CD4-positive, alpha-beta memory T cell (primary cell): Measurements from ENCODE around the gene PSME4. TPM values are rescaled to one million over a fixed set of nuclear protein-coding genes. Genes with fewer than 3 reads are reported as not detected.
"Not testable (repeated sequence)": the region's sequence is repeated elsewhere in the genome, so short reads cannot be mapped to it uniquely, and the experiment has no call there.

Experiments
- CTCF ChIA-PET: fragments of 350-600 bp; sonication (Branson Sonifier 250); formaldehyde crosslinking; loops from one replicate; lab custom pipeline; 2021; ENCODE audit warnings: inconsistent platforms; ENCODE audit not compliant: partially characterized antibody; lab: Charles Lee
- POLR2A ChIA-PET: fragments of 350-600 bp; sonication (Branson Sonifier 250); formaldehyde crosslinking; loops from one replicate; lab custom pipeline; 2021; ENCODE audit not compliant: partially characterized antibody; lab: Charles Lee
- DNase-seq, 5 donors: peaks; one replicate each; pipeline versions ENCODE4 v3.0.0 to v3.0.0-alpha.2; 2020 to 2022; ENCODE audit warnings: mixed read lengths in 1 of 5
- H3K27ac ChIP-seq: one replicate; pipeline ENCODE4 v1.7.0; 2013; ENCODE audit warnings: low read depth, low read length
- H3K27me3 ChIP-seq: 2 replicates; pipeline ENCODE4 v1.7.0; 2013; ENCODE audit warnings: mild to moderate bottlenecking, low read length, moderate library complexity; ENCODE audit not compliant: insufficient read depth
- H3K36me3 ChIP-seq: 2 replicates; pipeline ENCODE4 v1.7.0; 2013; ENCODE audit warnings: mild to moderate bottlenecking, low read length, moderate library complexity; ENCODE audit not compliant: insufficient read depth
- H3K4me1 ChIP-seq: 2 replicates; pipeline ENCODE4 v1.7.0; 2013; ENCODE audit warnings: mild to moderate bottlenecking, low read length, moderate library complexity; ENCODE audit not compliant: insufficient read depth
- H3K4me3 ChIP-seq, 2 donors: one replicate each; pipeline ENCODE4 v1.7.0; 2013; ENCODE audit warnings: low read length in 2 of 2, mild to moderate bottlenecking in 1 of 2
- H3K9me3 ChIP-seq, 2 donors: one replicate each; pipeline ENCODE4 v1.7.0; 2013; ENCODE audit warnings: low read length in 2 of 2, control low read depth in 1 of 2; ENCODE audit not compliant: control insufficient read depth in 1 of 2
- H3K27ac Mint-ChIP-seq, 7 donors: one replicate each; pipeline ENCODE4 v1.8.0; 2020 to 2021; ENCODE audit warnings: mixed read lengths in 7 of 7, mild to moderate bottlenecking in 6 of 7, inconsistent platforms in 3 of 7, moderate library complexity in 3 of 7
- H3K27me3 Mint-ChIP-seq, 2 donors: one replicate each; pipeline ENCODE4 v1.8.0; 2020 to 2021; ENCODE audit warnings: mixed read lengths in 2 of 2
- H3K36me3 Mint-ChIP-seq, 2 donors: one replicate each; pipeline ENCODE4 v1.8.0; 2020 to 2021; ENCODE audit warnings: mixed read lengths in 2 of 2, inconsistent platforms in 1 of 2, mild to moderate bottlenecking in 1 of 2
- H3K4me1 Mint-ChIP-seq, 4 donors: one replicate each; pipeline ENCODE4 v1.8.0; 2020 to 2021; ENCODE audit warnings: mixed read lengths in 4 of 4, mild to moderate bottlenecking in 1 of 4
- H3K4me3 Mint-ChIP-seq, 8 donors: one replicate each; pipeline ENCODE4 v1.8.0; 2020 to 2021; ENCODE audit warnings: mixed read lengths in 8 of 8, mild to moderate bottlenecking in 7 of 8, moderate library complexity in 6 of 8, inconsistent platforms in 3 of 8
- H3K9me3 Mint-ChIP-seq, 8 donors: one replicate each; pipeline ENCODE4 v1.8.0; 2020 to 2021; ENCODE audit warnings: mixed read lengths in 8 of 8, mild to moderate bottlenecking in 5 of 8, inconsistent platforms in 3 of 8, moderate library complexity in 1 of 8
- intact Hi-C: fragments of 100-400 bp; cut with micrococcal nuclease; formaldehyde crosslinking; loops from one replicate; pipeline ENCODE4 v1.15.1; 2023
- polyA plus RNA-seq, 2 donors: library from polyadenylated mRNA; unstranded; fragments of 300-500 nt; fragmentation: Illumina TruSeq; gene quantifications; one replicate each; pipeline ENCODE4 v1.2.3, GENCODE V29; 2021
- total RNA-seq, 2 experiments: library from RNA; stranded (reverse); gene quantifications; one replicate each; pipeline ENCODE4 v1.2.3, GENCODE V29; 2021

PSME4 gene
- total and polyA plus RNA-seq, 4 experiments from 2014 or later = 2.3 to 49.9 (median 25.0) TPM

DNA sequence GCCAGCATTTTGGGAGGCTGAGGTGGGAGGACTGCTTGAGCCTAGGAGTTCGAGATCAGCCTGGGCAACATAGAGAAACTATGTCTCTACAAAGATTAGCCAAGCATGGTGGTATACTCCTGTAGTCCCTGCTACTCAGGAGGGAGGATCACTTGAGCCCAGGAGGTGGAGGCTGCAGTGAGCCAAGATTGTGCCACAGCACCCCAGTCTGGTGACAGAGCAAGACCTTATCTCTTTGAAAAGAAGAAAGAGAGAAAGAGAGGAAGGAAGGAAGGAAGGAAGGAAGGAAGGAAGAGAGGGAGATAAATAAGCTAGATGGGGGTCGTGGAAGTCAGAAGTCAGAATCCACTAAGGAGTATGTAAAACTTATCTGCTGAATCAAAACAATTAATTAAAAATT is 127.2 kb downstream of the PSME4 start:
- Histone ChIP-seq H3K36me3 (no peaks in the 10 kb centered on the region), H3K4me1 (no peaks in the 10 kb centered on the region), H3K27ac (no peak overlapping the region), H3K9me3 (no peaks in the 10 kb centered on the region), H3K4me3 (no peak overlapping the region), H3K27me3 (no peaks in the 10 kb centered on the region)
- Mint-ChIP-seq H3K9me3 (peaks cover 0 to 3% (median 0%) of the 10 kb centered on the region in 8 donors), H3K36me3 (peaks cover 4 to 14% of the 10 kb centered on the region in 2 donors), H3K27me3 (no peaks in the 10 kb centered on the region), H3K4me3 (no peak overlapping the region), H3K27ac (peak overlapping the region in 2 of 7 donors; percentile 51 to 66), H3K4me1 (peaks cover 5 to 12% (median 8%) of the 10 kb centered on the region in 4 donors)
- no peak for DNase-seq
- ChIA-PET POLR2A (no interaction called here), CTCF (no interaction called here)
- intact Hi-C loops = no loop called here

DNA sequence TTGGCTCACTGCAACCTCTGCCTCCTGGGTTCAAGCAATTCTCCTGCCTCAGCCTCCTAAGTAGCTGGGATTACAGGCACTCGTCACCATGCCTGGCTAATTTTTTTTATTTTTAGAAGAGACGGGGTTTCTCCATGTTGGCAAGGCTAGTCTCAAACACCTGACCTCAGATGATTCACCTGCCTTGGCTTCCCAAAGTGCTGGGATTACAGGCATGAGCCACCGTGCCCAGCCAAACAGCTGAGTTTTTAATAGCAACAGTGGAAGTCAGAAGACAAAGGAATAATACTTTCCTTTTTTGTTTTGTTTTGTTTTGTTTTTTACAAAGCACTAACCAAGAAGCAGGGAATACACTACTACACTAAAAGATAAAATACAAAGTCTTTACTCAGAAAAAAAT is 127.9 kb downstream of the PSME4 start:
- ChIA-PET POLR2A (no interaction called here), CTCF (no interaction called here)
- Histone ChIP-seq H3K9me3 (no peaks in the 10 kb centered on the region), H3K36me3 (no peaks in the 10 kb centered on the region), H3K4me3 (no peak overlapping the region), H3K27ac (no peak overlapping the region), H3K27me3 (no peaks in the 10 kb centered on the region), H3K4me1 (no peaks in the 10 kb centered on the region)
- Mint-ChIP-seq H3K4me3 (no peak overlapping the region), H3K27ac (no peak overlapping the region), H3K27me3 (no peaks in the 10 kb centered on the region), H3K36me3 (peaks cover under 1 to 10% of the 10 kb centered on the region in 2 donors), H3K9me3 (peaks cover 0 to 3% (median 0%) of the 10 kb centered on the region in 8 donors), H3K4me1 (peaks cover 5 to 12% (median 8%) of the 10 kb centered on the region in 4 donors)
- DNase-seq = no peak
- intact Hi-C loops = no loop called here

DNA sequence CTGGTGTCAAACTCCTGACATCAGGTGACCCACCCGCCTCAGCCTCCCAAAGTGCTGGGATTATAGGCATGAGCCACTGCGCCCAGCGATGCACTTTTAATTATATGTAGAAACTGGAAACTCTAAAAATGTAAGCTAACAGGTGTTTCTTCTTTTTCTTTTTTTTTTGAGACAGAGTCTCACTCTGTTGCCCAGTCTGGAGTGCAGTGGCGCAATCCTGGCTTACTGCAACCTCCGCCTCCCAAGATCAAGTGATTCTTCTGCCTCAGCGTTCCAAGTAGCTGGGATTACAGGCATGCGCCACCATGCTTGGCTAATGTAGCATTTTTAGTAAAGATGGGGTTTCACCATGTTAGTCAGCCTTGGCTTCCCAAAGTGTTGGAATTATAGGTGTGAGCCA is 129.1 kb downstream of the PSME4 start:
- DNase-seq, H3K4me3 Mint-ChIP-seq, H3K27me3 ChIP-seq, H3K4me3 ChIP-seq, H3K9me3 ChIP-seq, CTCF ChIA-PET, H3K27ac ChIP-seq, H3K27me3 Mint-ChIP-seq, intact Hi-C loops, H3K9me3 Mint-ChIP-seq, H3K4me1 ChIP-seq, H3K27ac Mint-ChIP-seq, POLR2A ChIA-PET, H3K36me3 ChIP-seq: not testable (repeated sequence)
- H3K4me1 Mint-ChIP-seq = peaks cover 5 to 12% (median 8%) of the 10 kb centered on the region in 4 donors
- H3K36me3 Mint-ChIP-seq = peaks cover 0 to 10% of the 10 kb centered on the region in 2 donors

DNA sequence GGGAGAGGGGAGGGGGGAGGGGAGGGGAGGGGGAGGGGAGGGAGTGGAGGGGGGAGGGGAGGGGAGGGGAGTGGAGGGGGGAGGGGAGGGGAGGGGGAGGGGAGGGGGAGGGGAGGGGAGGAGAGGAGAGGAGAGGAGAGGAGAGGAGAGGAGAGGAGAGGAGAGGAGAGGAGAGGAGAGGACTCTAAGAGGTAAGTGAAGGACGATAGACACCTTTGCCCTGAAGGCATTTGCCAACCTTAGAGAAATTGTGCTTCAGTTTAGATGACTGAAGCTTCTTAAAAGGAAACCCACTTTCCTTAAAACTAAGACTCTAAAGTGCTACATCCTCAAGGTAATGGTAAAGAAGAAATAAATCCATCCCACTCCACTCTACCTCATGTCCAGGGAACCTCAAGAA is 130.2 kb downstream of the PSME4 start:
- peaks cover 0 to 3% (median 0%) of the 10 kb centered on the region in 8 donors for H3K9me3 Mint-ChIP-seq
- H3K4me1 ChIP-seq = no peaks in the 10 kb centered on the region
- ChIA-PET POLR2A (no interaction called here), CTCF (no interaction called here)
- H3K4me3 ChIP-seq = no peak overlapping the region
- no peaks in the 10 kb centered on the region for H3K36me3 ChIP-seq
- no peaks in the 10 kb centered on the region for H3K9me3 ChIP-seq
- DNase-seq = no peak
- peaks cover 0 to 14% of the 10 kb centered on the region in 2 donors for H3K36me3 Mint-ChIP-seq
- no peak overlapping the region for H3K4me3 Mint-ChIP-seq
- H3K27me3 Mint-ChIP-seq = no peaks in the 10 kb centered on the region
- H3K4me1 Mint-ChIP-seq = peaks cover 5 to 12% (median 8%) of the 10 kb centered on the region in 4 donors
- no peak overlapping the region for H3K27ac Mint-ChIP-seq
- no peaks in the 10 kb centered on the region for H3K27me3 ChIP-seq
- H3K27ac ChIP-seq = no peak overlapping the region
- intact Hi-C loops = no loop called here

DNA sequence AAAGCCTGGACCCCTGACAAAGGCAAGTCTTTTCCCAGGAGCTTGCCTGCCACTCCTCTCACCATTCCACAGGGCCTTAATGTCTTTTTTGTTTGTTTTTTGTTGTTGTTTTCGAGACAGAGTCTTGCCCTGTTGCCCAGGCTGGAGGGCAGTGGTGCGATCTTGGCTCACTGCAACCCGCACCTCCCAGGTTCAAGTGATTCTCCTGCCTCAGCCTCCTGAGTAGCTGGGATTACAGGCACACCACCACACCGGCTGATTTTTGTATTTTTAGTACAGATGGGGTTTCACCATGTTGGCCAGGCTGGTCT is 140.9 kb downstream of the PSME4 start:
- H3K4me3 ChIP-seq, H3K27ac Mint-ChIP-seq, H3K4me1 ChIP-seq, intact Hi-C loops, DNase-seq, H3K27me3 ChIP-seq, H3K9me3 Mint-ChIP-seq, CTCF ChIA-PET, H3K4me1 Mint-ChIP-seq, H3K27me3 Mint-ChIP-seq, H3K36me3 ChIP-seq, H3K9me3 ChIP-seq, POLR2A ChIA-PET, H3K4me3 Mint-ChIP-seq, H3K27ac ChIP-seq: not testable (repeated sequence)
- peaks cover 10 to 42% of the 10 kb centered on the region in 2 donors for H3K36me3 Mint-ChIP-seq

DNA sequence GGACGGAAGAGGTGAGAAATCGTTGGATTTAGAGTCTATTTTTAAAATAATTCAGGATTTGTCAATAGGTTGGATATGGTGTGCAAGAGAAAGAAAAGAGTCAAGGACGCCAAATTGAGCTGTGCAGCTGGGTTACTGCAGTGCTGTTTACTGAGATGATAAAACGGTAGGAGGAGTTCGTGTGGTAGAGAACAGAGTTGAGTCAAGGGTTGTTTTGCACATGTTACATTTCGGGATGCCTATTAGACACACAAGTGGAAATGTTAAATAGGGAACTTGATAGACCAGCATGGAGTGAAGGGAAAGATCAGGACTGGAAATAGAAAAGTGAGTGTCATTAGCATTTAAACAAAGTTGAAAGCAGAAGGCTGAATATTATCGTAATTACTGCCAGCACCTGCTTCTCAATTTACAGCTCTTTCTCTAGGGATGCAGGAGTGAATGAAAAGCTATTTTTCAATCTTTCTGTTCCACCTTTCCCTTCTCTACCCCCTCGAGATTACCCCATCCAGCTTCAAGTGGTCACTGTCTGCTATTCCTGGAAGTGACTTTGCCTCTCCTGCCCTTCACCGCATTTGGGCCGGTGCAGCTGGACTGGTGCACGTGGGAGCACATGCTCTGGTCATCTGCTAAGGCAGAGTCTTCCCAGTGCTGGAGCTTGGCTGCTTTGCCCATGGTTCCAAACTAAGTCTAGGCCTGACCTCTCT is 141.4 kb downstream of the PSME4 start:
- H3K36me3 ChIP-seq = no peaks in the 10 kb centered on the region
- H3K4me1 ChIP-seq = no peaks in the 10 kb centered on the region
- H3K4me1 Mint-ChIP-seq = no peaks in the 10 kb centered on the region
- no peaks in the 10 kb centered on the region for H3K27me3 Mint-ChIP-seq
- DNase-seq = no peak
- CTCF ChIA-PET = no interaction called here
- intact Hi-C loops = no loop called here
- H3K27ac Mint-ChIP-seq = peak overlapping the region in 1 of 7 donors; percentile 29
- H3K9me3 ChIP-seq = no peaks in the 10 kb centered on the region
- no peak overlapping the region for H3K4me3 Mint-ChIP-seq
- no peak overlapping the region for H3K4me3 ChIP-seq
- peaks cover 10 to 37% of the 10 kb centered on the region in 2 donors for H3K36me3 Mint-ChIP-seq
- H3K27ac ChIP-seq = no peak overlapping the region
- POLR2A ChIA-PET = no interaction called here
- no peaks in the 10 kb centered on the region for H3K27me3 ChIP-seq
- H3K9me3 Mint-ChIP-seq = peaks cover 0 to 6% (median 1%) of the 10 kb centered on the region in 8 donors

DNA sequence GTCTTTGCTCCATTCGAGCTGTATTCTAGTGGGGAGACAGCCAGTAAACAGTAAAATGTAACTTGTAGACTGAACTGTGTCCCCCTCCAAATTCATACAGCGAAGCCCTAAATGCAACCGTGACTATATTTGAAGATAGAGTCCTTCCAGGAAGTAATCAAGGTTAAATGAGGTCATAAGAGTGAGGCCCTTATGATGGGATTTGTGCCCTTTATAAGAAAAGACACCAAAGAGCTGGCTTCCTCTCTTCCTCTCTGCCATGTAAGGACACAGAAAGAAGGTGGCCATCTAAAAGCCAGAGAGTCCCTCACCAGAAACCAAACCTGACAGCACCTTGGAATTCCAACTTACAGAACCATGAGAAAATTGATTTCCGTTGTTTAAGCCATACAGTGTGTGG is 142.5 kb downstream of the PSME4 start:
- ChIA-PET CTCF (no interaction called here), POLR2A (no interaction called here)
- no peak overlapping the region for H3K27ac ChIP-seq
- H3K27me3 Mint-ChIP-seq = no peaks in the 10 kb centered on the region
- peaks cover 4 to 28% of the 10 kb centered on the region in 2 donors for H3K36me3 Mint-ChIP-seq
- H3K4me3 Mint-ChIP-seq = no peak overlapping the region
- H3K27ac Mint-ChIP-seq = no peak overlapping the region
- H3K4me1 ChIP-seq = no peaks in the 10 kb centered on the region
- no peaks in the 10 kb centered on the region for H3K27me3 ChIP-seq
- peaks cover 0 to 6% (median 1%) of the 10 kb centered on the region in 8 donors for H3K9me3 Mint-ChIP-seq
- intact Hi-C loops = no loop called here
- DNase-seq = no peak
- no peak overlapping the region for H3K4me3 ChIP-seq
- H3K4me1 Mint-ChIP-seq = no peaks in the 10 kb centered on the region
- no peaks in the 10 kb centered on the region for H3K9me3 ChIP-seq
- no peaks in the 10 kb centered on the region for H3K36me3 ChIP-seq
